GM18909 (cell line): ENCODE measurements around the gene PALMD.

Experiments
- ATAC-seq: cut with Tn5 transposase; IDR thresholded peaks from one replicate; pipeline ENCODE4 v1.9.1; 2021; ENCODE audit warnings: mild to moderate bottlenecking; ENCODE audit not compliant: unreplicated experiment, poor library complexity

Gene PALMD

GRCh38 chr1:99634971-99635624, 10.8 kb upstream of the PALMD start:
- ATAC-seq = no peak

- no peak for ATAC-seq
Observed at GRCh38 chr1:99635664-99636063, 10.2 kb upstream of the PALMD start.

- ATAC-seq = no peak
Observed at GRCh38 chr1:99636647-99637175, 9.2 kb upstream of the PALMD start.

DNA sequence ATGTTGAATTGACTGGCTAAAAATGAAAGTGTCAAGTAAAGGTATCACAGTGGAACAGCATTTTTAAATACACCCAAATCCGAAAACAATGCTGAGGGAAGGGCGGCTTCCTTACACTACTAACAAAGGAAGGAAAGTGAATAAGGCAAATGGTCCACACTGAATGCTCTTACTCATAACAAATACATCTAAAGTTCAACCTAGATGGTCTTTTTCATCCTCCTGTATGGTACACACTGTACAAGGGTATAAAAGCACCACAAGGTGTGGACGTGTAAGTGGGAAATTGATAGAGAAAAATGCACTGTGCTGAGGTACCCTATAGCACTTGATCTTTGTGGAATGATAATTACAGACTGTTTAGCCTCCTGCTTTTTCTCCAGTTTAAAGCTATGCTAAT, 7.1 kb upstream of the PALMD start:
- no peak for ATAC-seq

DNA sequence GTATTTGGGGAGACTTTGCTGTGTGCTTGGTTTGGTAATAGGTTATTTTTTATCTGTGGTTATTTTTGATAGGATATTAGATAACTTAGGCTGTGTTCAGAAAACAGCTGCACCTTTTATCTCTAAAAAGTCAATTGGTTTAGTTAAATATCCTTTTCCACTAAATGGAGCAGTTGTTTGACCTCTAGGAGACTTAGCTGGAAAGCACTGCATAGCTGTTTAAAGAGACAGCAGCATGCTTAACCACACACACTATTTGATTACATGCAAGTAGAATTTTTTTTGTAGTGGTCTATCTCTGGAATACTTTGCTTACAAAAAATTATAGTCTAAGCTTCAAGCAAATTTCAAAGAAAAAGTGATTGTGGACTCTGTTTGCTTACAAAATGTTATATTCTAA, 6.5 kb upstream of the PALMD start:
- no peak for ATAC-seq

- no peak for ATAC-seq
Observed at GRCh38 chr1:99639945-99640344, 6.0 kb upstream of the PALMD start.

DNA sequence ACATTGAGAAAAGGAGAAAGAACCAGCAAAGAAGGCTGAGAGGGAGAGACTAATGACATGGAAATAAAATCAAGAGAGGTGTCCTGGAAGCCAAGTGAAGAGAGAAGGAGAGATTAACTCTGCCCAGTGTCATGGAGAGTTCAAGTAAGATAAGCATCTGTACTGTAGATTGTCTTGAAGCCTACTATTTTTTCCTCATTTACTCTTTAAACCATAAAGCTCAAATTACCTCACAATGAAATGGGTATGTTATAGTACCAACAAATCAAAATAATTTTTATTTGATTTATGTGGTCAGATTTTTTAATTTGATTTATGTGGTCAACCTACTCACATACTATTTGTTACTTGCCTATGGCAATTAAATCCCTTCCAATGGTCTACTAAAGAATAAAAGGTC, 5.2 kb upstream of the PALMD start:
- no peak for ATAC-seq

- ATAC-seq = no peak
Observed at GRCh38 chr1:99641558-99641957, 4.4 kb upstream of the PALMD start.

DNA sequence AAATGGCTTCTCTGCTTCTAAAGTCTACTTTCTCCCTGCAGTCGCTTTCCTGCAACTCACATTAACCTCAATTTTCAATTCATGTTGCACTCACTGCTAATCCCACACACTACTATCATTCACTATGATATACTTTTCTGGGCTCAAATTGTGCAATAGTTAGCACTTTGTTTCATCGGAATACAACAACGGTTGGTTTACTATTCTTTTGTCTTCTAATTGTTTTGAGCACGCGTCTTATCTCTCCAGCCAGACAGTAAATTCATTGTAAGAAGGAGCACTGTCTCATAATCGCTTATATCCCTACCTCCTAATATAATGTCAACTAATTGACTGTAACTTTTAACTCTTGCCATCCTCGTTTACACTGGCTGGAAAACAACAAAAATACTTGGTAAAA, 3.9 kb upstream of the PALMD start:
- ATAC-seq = no peak

DNA sequence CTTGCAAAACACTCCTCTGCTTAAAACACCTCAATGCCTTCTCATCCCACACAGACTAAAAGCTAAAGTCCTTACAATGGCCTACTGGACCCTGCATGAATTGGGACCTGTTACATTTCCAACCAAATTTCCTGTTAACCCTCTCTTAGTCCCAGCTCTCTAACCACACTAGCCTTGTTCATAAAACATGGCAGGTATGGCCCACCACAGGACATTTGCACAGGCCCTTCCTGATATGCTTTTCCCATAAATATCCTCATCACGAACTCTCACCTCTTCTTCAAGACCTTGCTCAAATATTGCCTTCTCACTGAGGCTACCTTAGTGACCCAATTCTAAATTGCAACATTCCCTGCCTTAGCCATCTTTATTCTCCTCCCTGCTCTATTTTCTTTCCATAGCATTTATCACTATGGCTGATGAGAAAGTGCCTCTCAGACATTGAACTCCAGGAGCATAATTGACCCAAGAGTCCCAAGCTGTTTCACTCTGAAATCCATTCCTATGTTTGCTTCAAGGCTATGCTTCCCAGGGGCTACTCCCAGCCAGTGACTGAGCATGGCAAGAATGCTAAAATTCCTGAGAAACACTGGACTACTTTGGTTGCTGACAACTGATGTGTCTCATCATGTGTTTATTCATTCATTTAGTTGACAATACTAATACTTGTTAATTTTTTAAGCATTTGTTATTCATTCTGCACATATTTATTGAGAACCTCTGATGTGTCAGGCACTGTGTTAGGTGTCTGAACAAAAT, 2.7 kb upstream of the PALMD start:
- ATAC-seq = no peak

- ATAC-seq = no peak
Observed at GRCh38 chr1:99644279-99645004, 1.5 kb upstream of the PALMD start.

DNA sequence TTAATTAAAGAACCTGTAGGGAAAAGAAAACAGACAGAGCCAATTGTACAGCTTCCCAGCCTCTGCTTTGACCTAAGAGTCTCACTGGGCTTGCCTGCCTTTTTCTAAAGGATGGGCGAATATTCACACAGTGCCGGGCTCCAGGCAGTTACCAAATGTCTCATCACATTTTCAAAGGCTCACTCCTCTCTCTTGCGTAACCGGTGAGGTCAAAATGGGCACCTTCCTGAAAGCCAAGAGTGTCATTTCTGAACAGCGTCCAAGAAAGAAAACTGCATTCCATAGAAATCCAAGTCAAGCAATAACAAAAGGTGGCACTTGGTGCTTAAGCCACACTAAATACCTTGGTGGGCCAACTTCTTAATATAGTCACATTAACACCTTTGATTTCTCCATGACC, 710 bp upstream of the PALMD start:
- ATAC-seq = no peak

DNA sequence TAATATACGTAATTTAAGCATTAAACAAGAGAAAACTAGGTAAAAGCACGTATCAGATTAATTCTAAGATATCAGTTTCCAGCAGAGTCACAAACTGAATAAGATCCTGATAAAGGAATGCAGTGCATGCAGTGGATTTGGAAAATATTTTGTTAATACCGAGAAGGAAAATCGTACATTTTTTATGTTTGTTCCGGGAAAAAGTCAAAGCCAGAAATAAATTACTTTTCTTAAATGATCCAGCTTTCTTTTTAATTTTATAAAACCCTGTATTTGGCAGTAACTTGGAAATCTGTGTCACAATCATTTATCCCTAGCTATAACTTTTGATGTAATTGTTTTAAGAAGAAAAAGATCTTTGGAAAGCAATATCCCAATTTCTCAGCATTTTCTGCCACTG, 955 bp downstream of the PALMD start:
- ATAC-seq = no peak

DNA sequence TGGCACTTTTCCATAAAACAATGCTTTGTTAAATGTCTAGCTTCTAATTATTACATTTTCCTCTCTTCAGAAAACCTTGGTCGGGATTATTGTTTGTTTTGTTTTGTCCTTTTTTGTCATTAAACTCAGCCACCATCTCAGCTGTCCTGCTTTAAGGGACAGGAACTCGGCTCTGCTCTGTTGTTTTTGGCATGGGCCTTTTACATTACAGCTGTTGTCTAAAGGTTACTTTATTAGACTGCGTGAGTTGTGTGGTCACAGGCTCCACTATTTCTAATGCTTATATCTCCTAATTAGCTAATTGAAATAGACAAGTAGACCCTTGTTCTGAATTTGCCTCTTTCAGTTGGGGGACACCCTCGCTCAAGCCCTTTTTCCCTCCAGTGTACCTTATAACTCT, 1.6 kb downstream of the PALMD start:
- ATAC-seq = no peak

DNA sequence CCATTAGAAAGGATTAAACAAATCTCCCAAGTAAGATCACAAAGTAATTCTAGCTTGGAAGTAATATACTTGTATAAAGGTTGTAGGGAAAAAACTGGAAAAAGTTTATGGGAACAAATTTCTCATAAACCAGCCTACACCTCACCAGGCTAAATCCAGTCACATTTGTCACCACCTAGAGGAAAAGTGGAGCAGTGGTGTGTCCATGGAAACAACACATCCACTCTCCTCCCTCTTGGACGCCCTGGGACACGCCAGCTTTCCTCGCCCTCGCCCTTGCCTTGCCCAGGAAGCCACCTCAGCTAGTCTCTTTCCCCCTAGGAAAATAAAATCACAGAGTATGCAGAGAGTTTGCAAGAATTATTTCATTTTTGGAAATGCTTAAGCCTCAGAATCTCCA, 2.2 kb downstream of the PALMD start:
- no peak for ATAC-seq

DNA sequence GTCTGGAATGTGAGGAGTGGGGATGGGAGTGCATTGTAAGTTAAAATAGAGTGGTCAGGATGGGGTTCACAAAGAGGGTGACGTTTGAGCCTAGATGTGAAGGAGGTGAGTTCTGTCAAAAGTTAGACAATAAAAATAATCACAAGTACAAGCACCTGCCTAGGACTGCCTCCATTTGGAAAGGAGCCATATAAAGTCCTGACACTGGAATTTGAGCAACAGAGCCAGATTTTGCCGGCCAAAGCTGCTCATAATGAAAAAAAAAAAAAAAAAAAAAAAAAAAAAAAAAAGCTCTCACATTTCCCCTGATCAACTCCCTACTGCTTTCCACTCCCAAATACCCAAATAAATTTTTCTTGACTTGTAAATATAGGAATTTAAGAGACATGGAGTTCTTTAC, 4.1 kb downstream of the PALMD start:
- ATAC-seq = no peak

- no peak for ATAC-seq
Observed at GRCh38 chr1:99650773-99651437, 5.0 kb downstream of the PALMD start.

- ATAC-seq = no peak
Observed at GRCh38 chr1:99652881-99653281, 7.0 kb downstream of the PALMD start.

DNA sequence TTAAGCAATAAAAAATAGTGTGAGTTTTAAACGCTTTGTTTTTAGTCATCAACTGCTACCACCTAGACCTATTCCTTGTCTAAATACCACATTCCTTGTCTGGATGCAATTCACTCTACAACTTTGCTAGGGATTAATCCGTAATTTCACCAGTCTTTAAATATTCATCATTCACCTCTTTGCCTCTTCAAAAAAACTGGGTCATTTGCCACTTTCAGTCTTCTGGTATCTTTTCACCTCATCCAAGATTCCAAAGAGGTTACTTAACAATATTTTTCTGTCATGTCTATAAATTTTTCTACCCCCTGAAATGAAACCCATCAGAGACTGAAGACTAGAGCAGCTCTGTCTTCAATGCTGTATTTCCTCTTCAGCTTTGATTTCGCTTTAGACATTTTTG, 9.5 kb downstream of the PALMD start:
- ATAC-seq = no peak

- ATAC-seq = no peak
Observed at GRCh38 chr1:99656701-99657100, 10.8 kb downstream of the PALMD start.
